NB4 (cell line): Measurements from ENCODE around the gene TSEN54.

Experiments
- CTCF ChIP-seq: IDR thresholded peaks from one replicate; pipeline ENCODE4 v1.5.1; 2012; ENCODE audit warnings: low read depth, low read length
- MYC ChIP-seq: IDR thresholded peaks from 2 replicates; pipeline ENCODE4 v1.6.1; 2011; ENCODE audit warnings: low read depth, low read length
- POLR2A ChIP-seq: IDR thresholded peaks from 2 replicates; pipeline ENCODE4 v1.6.1; 2011; ENCODE audit warnings: mild to moderate bottlenecking; ENCODE audit not compliant: insufficient read length; ENCODE audit errors: extremely low read depth

DNA sequence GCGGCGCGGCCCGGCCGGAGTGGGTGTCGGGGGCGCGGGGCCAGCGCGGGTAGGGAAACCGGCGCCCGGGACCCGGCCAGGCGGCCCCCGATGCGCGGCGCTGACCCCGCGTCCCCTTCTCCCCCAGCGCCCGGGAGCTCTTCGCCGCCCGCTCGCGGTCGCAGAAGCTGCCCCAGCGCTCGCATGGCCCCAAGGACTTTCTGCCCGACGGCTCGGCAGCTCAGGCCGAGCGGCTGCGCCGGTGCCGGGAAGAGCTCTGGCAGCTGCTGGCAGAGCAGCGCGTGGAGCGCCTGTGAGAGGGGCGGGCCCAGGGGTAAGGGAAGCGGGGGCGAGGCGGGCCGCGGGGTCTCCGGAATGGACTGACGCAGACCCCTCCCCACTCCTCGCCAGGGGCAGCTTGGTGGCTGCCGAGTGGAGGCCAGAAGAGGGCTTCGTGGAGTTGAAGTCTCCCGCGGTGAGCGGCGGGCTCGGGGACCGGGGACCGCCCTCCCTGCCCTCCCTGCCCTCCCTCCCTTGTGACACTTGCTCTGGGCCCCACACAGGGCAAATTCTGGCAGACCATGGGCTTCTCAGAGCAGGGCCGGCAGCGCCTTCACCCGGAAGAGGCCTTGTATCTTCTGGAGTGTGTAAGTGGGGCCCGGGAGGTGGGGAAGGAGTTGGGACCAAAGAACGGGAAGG lies 430 bp downstream of the TSEN54 start:
- TF ChIP-seq POLR2A, result no peak
- no peak for TF ChIP-seq CTCF
- 0 out of 2 replicates have a peak, but pooled peaks have one; percentile 10 for TF ChIP-seq MYC
